Activated CD8-positive, alpha-beta T cell treated with anti-CD3 and anti-CD28 coated beads for 36 hours (primary cell): ENCODE results near the gene CENPP. TPM values are rescaled to one million over a fixed set of nuclear protein-coding genes. Genes with fewer than 3 reads are reported as not detected.

Experiments used
- ATAC-seq: fragments of 200-7000 bp; cut with Tn5 transposase; one replicate; pipeline ENCODE4 v1.10.0; 2021; ENCODE audit warnings: mild to moderate bottlenecking, moderate library complexity
- CTCF ChIA-PET: fragments of 350-600 bp; sonication (Branson Sonifier 250); formaldehyde crosslinking; loops from one replicate; lab custom pipeline; 2021; ENCODE audit warnings: antibody characterized with exemption; lab: Charles Lee
- POLR2A ChIA-PET: fragments of 350-600 bp; sonication (Branson Sonifier 250); formaldehyde crosslinking; loops from one replicate; lab custom pipeline; 2021; ENCODE audit warnings: antibody characterized with exemption; lab: Charles Lee
- DNase-seq: peaks from one replicate; pipeline ENCODE4 v3.0.0-alpha.2; 2020
- H3K27ac Mint-ChIP-seq: one replicate; pipeline ENCODE4 v1.8.0; 2021; ENCODE audit warnings: mild to moderate bottlenecking, mixed read lengths
- H3K27me3 Mint-ChIP-seq: one replicate; pipeline ENCODE4 v1.8.0; 2021; ENCODE audit warnings: mixed read lengths
- H3K36me3 Mint-ChIP-seq: one replicate; pipeline ENCODE4 v1.8.0; 2021; ENCODE audit warnings: low read depth, mixed read lengths
- H3K4me1 Mint-ChIP-seq: one replicate; pipeline ENCODE4 v1.8.0; 2021; ENCODE audit warnings: low read depth, mixed read lengths
- H3K4me3 Mint-ChIP-seq: one replicate; pipeline ENCODE4 v1.8.0; 2021; ENCODE audit warnings: mild to moderate bottlenecking, moderate library complexity, mixed read lengths
- H3K9me3 Mint-ChIP-seq: one replicate; pipeline ENCODE4 v1.8.0; 2021; ENCODE audit warnings: mixed read lengths
- CTCF ChIP-seq: fragments of 200-600 bp; IDR thresholded peaks from one replicate; pipeline ENCODE4 v1.8.0; 2022; ENCODE audit warnings: antibody characterized with exemption, mild to moderate bottlenecking
- intact Hi-C: fragments of 100-400 bp; cut with micrococcal nuclease; formaldehyde crosslinking; loops from one replicate; pipeline ENCODE4 v1.10.0; 2022
- total RNA-seq, 2 experiments: library from RNA; stranded (reverse); gene quantifications; one replicate each; pipeline ENCODE4 v1.2.3, GENCODE V29; 2021

Gene CENPP
- total RNA-seq, 2 experiments from 2014 or later: 22.5 to 28.7 TPM

- no peaks in the 10 kb centered on the region for H3K9me3 Mint-ChIP-seq
These were observed 340.1 kb downstream of the CENPP start for GRCh38 chr9:92665836-92666235.

GRCh38 chr9:92666236-92666635 lies 340.5 kb downstream of the CENPP start:
- Mint-ChIP-seq H3K27ac (peak overlapping the region; percentile 77), H3K4me1 (peaks cover 58% of the 10 kb centered on the region), H3K9me3 (no peaks in the 10 kb centered on the region), H3K27me3 (no peaks in the 10 kb centered on the region), H3K4me3 (no peak overlapping the region), H3K36me3 (peaks cover 27% of the 10 kb centered on the region)
- ATAC-seq (no peak), DNase-seq (no peak)
- CTCF ChIA-PET: no interaction called here
- POLR2A ChIA-PET: interaction anchor here (0.6 kb wide), 1 partner anchor 1492 kb away, joined by 3 read pairs; no protein-coding TSS in a partner anchor
- TF ChIP-seq CTCF: no peak
- intact Hi-C loops: no loop called here

More at GRCh38 chr9:92665836-92666235, 340.1 kb downstream of the CENPP start:
- ATAC-seq: no peak
- Mint-ChIP-seq H3K4me1 (peaks cover 58% of the 10 kb centered on the region), H3K27ac (peak overlapping the region; percentile 77), H3K4me3 (peak overlapping the region; percentile 1), H3K36me3 (peaks cover 27% of the 10 kb centered on the region), H3K27me3 (no peaks in the 10 kb centered on the region)
- intact Hi-C loops: no loop called here
- ChIA-PET CTCF (no interaction called here), POLR2A (no interaction called here)
- no peak for TF ChIP-seq CTCF
- no peak for DNase-seq

- Mint-ChIP-seq H3K9me3 (no peaks in the 10 kb centered on the region), H3K27me3 (no peaks in the 10 kb centered on the region), H3K36me3 (peaks cover 23% of the 10 kb centered on the region), H3K4me3 (no peak overlapping the region), H3K4me1 (peaks cover 54% of the 10 kb centered on the region), H3K27ac (peak overlapping the region; percentile 34)
- no peak for DNase-seq
- no peak for ATAC-seq
- intact Hi-C loops: no loop called here
- no peak for TF ChIP-seq CTCF
- ChIA-PET POLR2A (interaction anchor here (0.6 kb wide), 1 partner anchor 1493 kb away, joined by 3 read pairs; no protein-coding TSS in a partner anchor), CTCF (no interaction called here)
These were observed 341.3 kb downstream of the CENPP start for GRCh38 chr9:92666912-92667532.

GRCh38 chr9:92668746-92669526 lies 343.2 kb downstream of the CENPP start:
- Mint-ChIP-seq H3K9me3 (no peaks in the 10 kb centered on the region), H3K27me3 (no peaks in the 10 kb centered on the region), H3K4me1 (peaks cover 45% of the 10 kb centered on the region), H3K36me3 (peaks cover 20% of the 10 kb centered on the region), H3K4me3 (peak overlapping the region; percentile 95), H3K27ac (peak overlapping the region; percentile 86)
- ATAC-seq: peak; percentile 11
- ChIA-PET POLR2A (no interaction called here), CTCF (no interaction called here)
- intact Hi-C loops: no loop called here
- TF ChIP-seq CTCF: no peak
- DNase-seq: peak; percentile 74

- POLR2A ChIA-PET: interaction anchor here (0.8 to 2.0 kb wide), 9 partner anchors 8 to 345 kb away, joined by 3 to 16 read pairs (median 3); partner anchors contain the start of genes BICD2, CENPP and NOL8
- intact Hi-C loops: no loop called here
- TF ChIP-seq CTCF: no peak
- H3K4me3 Mint-ChIP-seq: peak overlapping the region; percentile 95
- DNase-seq: no peak
- no peaks in the 10 kb centered on the region for H3K9me3 Mint-ChIP-seq
- CTCF ChIA-PET: interaction anchor here (1.0 to 2.2 kb wide), 4 partner anchors 34 to 95 kb away, joined by 3 to 9 read pairs (median 4); partner anchors contain the start of gene BICD2
- H3K27me3 Mint-ChIP-seq: no peaks in the 10 kb centered on the region
- ATAC-seq: no peak
- peak overlapping the region; percentile 86 for H3K27ac Mint-ChIP-seq
- H3K4me1 Mint-ChIP-seq: peaks cover 39% of the 10 kb centered on the region
- peaks cover 20% of the 10 kb centered on the region for H3K36me3 Mint-ChIP-seq
These were observed 343.8 kb downstream of the CENPP start for GRCh38 chr9:92669527-92669889.
